ENCODE results near the gene ILDR1. TPM values are rescaled to one million over a fixed set of nuclear protein-coding genes. Genes with fewer than 3 reads are reported as not detected.

The ILDR1 gene
- total and polyA plus RNA-seq, 2 of the 8 experiments (the other 6 are each of a cell fraction or from before 2014, with no cell fraction given), result 1.8 TPM

DNA sequence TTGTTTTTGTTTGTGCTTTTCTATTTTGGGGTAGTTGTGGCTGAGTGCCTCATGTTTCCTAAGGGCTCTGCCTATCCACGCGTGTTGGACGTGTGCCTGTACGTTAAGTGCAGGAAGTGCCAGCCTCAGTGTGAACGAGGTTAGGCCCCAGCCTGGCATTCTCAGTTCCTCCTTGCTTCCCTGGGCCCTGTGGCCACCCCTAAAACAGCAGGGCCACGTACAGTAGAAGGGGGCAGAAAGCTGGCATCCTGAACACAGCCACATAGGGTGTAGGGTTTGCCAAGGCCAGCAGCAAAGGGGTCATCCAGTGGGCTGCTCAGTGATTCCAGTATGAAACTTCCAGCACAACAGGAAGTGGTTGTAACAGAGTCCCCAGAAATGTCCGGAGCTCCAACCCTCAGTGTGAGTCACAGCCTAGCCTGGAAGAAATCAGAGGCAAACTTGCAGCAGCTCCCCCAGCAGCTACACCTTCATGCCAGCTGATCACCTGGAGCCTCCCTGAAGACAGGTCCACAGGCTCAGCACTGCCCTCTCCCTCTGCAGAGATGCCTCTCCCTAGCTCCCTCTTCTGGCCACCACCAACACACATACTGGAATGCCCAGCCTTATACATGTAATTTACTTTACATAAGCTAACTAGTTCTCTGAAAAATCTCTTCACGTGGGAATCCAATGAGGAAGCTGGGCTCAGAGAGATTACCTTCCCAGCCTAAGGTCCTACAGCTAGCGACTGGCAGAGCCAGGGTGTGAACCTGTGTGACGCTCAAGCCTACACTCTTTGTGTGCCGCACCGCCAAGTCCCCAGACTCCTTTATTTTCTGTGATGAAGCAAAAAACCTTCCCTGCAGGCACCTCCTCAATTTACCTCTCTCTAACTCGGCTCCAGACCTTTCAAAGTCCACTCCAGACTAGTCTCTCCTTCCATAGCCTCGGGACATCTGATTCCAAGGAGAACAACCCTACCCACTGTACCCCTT is 26.6 kb downstream of the ILDR1 start:
- Histone ChIP-seq H3K27ac (ENCODE audit: low read depth, low read length) (no peak overlapping the region), H3K9me3 (ENCODE audit: insufficient read depth in 2 of 2, low read depth in 1 of 2, low read length in 1 of 2) (no peaks in the 10 kb centered on the region), H3K9ac (replicated peaks in 1 of 4; ENCODE audit: extremely low read depth in 1 of 4, low read depth in 3 of 4, low read length in 3 of 4) (no peak overlapping the region), H3K23ac (ENCODE audit: insufficient read length) (no peak overlapping the region), H3K4me3 (ENCODE audit: extremely low read depth in 1 of 4, insufficient read depth in 2 of 4, low read depth in 3 of 4, low read length in 4 of 4) (no peak overlapping the region), H2AFZ (ENCODE audit: low read length) (peak overlapping the region; percentile 93), H2BK12ac (ENCODE audit: low read depth, low read length) (no peak overlapping the region), H2BK20ac (ENCODE audit: low read length) (no peak overlapping the region), H3K4me1 (replicated peaks in 1 of 4; ENCODE audit: control insufficient read depth in 3 of 4, insufficient read depth in 4 of 4, low read length in 3 of 4) (peaks cover 0 to 8% (median 3%) of the 10 kb centered on the region in 4 experiments; a peak in 4 of 7 replicates), H3K56ac (replicated peaks; ENCODE audit: insufficient read length, low read depth, low read length) (no peak overlapping the region), H4K91ac (replicated peaks; ENCODE audit: insufficient read length, low read length) (peak overlapping the region; percentile 51), H3K23me2 (ENCODE audit: low read depth, low read length) (no peaks in the 10 kb centered on the region), H2BK120ac (replicated peaks; ENCODE audit: low read depth, low read length) (no peak overlapping the region), H3K4me2 (ENCODE audit: insufficient read depth in 1 of 2, low read depth in 2 of 2, low read length in 2 of 2) (no peak overlapping the region), H3K27me3 (replicated peaks in 1 of 4; ENCODE audit: control insufficient read depth in 3 of 4, extremely low read depth in 1 of 4, insufficient read depth in 3 of 4, low read length in 3 of 4) (no peaks in the 10 kb centered on the region), H3K18ac (ENCODE audit: extremely low read depth, low read length) (no peak overlapping the region; the same call in 1 of the 2 replicates), H3K36me3 (ENCODE audit: control insufficient read depth in 2 of 4, insufficient read depth in 4 of 4, low read length in 3 of 4) (no peaks in the 10 kb centered on the region), H4K8ac (ENCODE audit: extremely low read depth, insufficient read depth, low read length) (peak overlapping the region; percentile 86), H3K79me2 (ENCODE audit: control insufficient read depth in 1 of 2, insufficient read depth in 2 of 2, low read length in 2 of 2) (no peaks in the 10 kb centered on the region), H2BK5ac (ENCODE audit: low read depth, low read length) (peak overlapping the region; percentile 6; the same call in 1 of the 2 replicates), H4K5ac (ENCODE audit: insufficient read length, low read depth, low read length) (peak overlapping the region; percentile 24), H4K20me1 (replicated peaks in 1 of 2; ENCODE audit: control insufficient read depth in 1 of 2, insufficient read depth in 2 of 2, low read length in 2 of 2) (no peaks in the 10 kb centered on the region), H2AK5ac (ENCODE audit: low read depth, low read length) (no peak overlapping the region), H2BK15ac (ENCODE audit: low read length) (peak overlapping the region; percentile 63; the same call in 1 of the 2 replicates), H3K14ac (ENCODE audit: insufficient read length) (no peak overlapping the region), H3K79me1 (ENCODE audit: low read depth, low read length) (no peaks in the 10 kb centered on the region), H3K4ac (replicated peaks; ENCODE audit: insufficient read length, low read depth, low read length) (no peak overlapping the region)
- WGBS, 2 experiments (ENCODE audit: extremely low coverage in 1 of 2, insufficient coverage in 1 of 2, insufficient read length in 1 of 2, insufficient replicate concordance in 2 of 2, low coverage in 1 of 2, low lambda C conversion rate in 2 of 2, missing lambda C conversion rate in 1 of 2), result 68% methylated on average over 14 of the region's 14 CpGs; no CpG with 5 or more reads in 1 of the 2 experiments
- ChIA-PET POLR2A (ENCODE audit: partially characterized antibody) (interaction anchor here (0.7 kb wide), 2 partner anchors 47 to 101 kb away, joined by 3 read pairs; no protein-coding TSS in a partner anchor), CTCF (ENCODE audit: partially characterized antibody) (interaction anchor here (0.7 to 4.8 kb wide), 60 partner anchors 8 to 551 kb away, joined by 3 to 64 read pairs (median 4); partner anchors contain the start of genes ILDR1, POLQ and SLC15A2)
- peak; percentile 62 for FAIRE-seq
- DNase-seq (ENCODE audit: low read depth in 1 of 2, low spot score in 2 of 2), result peak; percentile 53 to 70
- TF ChIP-seq, protein P1, sequence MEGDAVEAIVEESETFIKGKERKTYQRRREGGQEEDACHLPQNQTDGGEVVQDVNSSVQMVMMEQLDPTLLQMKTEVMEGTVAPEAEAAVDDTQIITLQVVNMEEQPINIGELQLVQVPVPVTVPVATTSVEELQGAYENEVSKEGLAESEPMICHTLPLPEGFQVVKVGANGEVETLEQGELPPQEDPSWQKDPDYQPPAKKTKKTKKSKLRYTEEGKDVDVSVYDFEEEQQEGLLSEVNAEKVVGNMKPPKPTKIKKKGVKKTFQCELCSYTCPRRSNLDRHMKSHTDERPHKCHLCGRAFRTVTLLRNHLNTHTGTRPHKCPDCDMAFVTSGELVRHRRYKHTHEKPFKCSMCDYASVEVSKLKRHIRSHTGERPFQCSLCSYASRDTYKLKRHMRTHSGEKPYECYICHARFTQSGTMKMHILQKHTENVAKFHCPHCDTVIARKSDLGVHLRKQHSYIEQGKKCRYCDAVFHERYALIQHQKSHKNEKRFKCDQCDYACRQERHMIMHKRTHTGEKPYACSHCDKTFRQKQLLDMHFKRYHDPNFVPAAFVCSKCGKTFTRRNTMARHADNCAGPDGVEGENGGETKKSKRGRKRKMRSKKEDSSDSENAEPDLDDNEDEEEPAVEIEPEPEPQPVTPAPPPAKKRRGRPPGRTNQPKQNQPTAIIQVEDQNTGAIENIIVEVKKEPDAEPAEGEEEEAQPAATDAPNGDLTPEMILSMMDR (IDR thresholded peaks at IDR 0.05; ENCODE audit: control extremely low read depth in 1 of 3, insufficient read depth in 1 of 3, low read depth in 1 of 3, low read length in 3 of 3), result peak; percentile 79 to 94 (median 92)
- TF ChIP-seq BCL11A (IDR thresholded peaks at IDR 0.05; ENCODE audit: low read depth in 2 of 2, low read length in 2 of 2) (no peak), CREB1 (IDR thresholded peaks at IDR 0.05) (no peak), ZNF274 (IDR thresholded peaks at IDR 0.05; ENCODE audit: borderline replicate concordance, extremely low read depth, low read length) (no peak), JUND (IDR thresholded peaks at IDR 0.05; ENCODE audit: low read length) (peak; percentile 16; the same call in 1 of the 2 replicates), HDAC6 (IDR thresholded peaks at IDR 0.05; ENCODE audit: low read depth, low read length) (no peak), BRCA1 (IDR thresholded peaks at IDR 0.05; ENCODE audit: low read depth, low read length) (no peak)
- TF ChIP-seq, protein P2, sequence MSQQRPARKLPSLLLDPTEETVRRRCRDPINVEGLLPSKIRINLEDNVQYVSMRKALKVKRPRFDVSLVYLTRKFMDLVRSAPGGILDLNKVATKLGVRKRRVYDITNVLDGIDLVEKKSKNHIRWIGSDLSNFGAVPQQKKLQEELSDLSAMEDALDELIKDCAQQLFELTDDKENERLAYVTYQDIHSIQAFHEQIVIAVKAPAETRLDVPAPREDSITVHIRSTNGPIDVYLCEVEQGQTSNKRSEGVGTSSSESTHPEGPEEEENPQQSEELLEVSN (IDR thresholded peaks at IDR 0.05), result no peak

Measured in H1 (cell line).